ENCODE data around the gene SLIT2. TPM values are rescaled to one million over a fixed set of nuclear protein-coding genes. Genes with fewer than 3 reads are reported as not detected.

The SLIT2 gene, protein sequence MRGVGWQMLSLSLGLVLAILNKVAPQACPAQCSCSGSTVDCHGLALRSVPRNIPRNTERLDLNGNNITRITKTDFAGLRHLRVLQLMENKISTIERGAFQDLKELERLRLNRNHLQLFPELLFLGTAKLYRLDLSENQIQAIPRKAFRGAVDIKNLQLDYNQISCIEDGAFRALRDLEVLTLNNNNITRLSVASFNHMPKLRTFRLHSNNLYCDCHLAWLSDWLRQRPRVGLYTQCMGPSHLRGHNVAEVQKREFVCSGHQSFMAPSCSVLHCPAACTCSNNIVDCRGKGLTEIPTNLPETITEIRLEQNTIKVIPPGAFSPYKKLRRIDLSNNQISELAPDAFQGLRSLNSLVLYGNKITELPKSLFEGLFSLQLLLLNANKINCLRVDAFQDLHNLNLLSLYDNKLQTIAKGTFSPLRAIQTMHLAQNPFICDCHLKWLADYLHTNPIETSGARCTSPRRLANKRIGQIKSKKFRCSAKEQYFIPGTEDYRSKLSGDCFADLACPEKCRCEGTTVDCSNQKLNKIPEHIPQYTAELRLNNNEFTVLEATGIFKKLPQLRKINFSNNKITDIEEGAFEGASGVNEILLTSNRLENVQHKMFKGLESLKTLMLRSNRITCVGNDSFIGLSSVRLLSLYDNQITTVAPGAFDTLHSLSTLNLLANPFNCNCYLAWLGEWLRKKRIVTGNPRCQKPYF (N-terminal part only)
- 18.6 and 24.2 TPM in 2 replicates for total RNA-seq

GRCh38 chr4:20251796-20252655, at the start of gene SLIT2:
Gene SLIT2 (plus strand): TSS chr4:20251905. CDS start chr4:20253816, 1,911 bp downstream.

Data from regular cardiac myocyte (primary cell).